ENCODE data around the gene CXCR1. TPM values are rescaled to one million over a fixed set of nuclear protein-coding genes. Genes with fewer than 3 reads are reported as not detected.

Gene CXCR1
- total RNA-seq, 1 experiment from 2014 or later, result not detected

Other genes starting within 250 kb of the CXCR1 start
- gene TNS1, start 164.0 kb downstream of the CXCR1 start, total RNA-seq (2014; rRNA removed; shearing (Covaris generic)), result 3.1 and 3.8 TPM in 2 replicates
- gene RUFY4, start 97.7 kb downstream of the CXCR1 start, total RNA-seq (2014; rRNA removed; shearing (Covaris generic)), result not detected in 2 replicates
- gene CXCR2, start 40.9 kb downstream of the CXCR1 start, total RNA-seq (2014; rRNA removed; shearing (Covaris generic)), result not detected in 2 replicates
- gene ARPC2, start 50.2 kb upstream of the CXCR1 start, total RNA-seq (2014; rRNA removed; shearing (Covaris generic)), result 146 and 167 TPM in 2 replicates
- 0.11 TPM in 1 of 2 replicates, not detected in the other for gene GPBAR1, start 94.1 kb upstream of the CXCR1 start, total RNA-seq (2014; rRNA removed; shearing (Covaris generic))
- 139 and 141 TPM in 2 replicates for gene AAMP, start 103.2 kb upstream of the CXCR1 start, total RNA-seq (2014; rRNA removed; shearing (Covaris generic))
- gene PNKD, start 103.6 kb upstream of the CXCR1 start, total RNA-seq (2014; rRNA removed; shearing (Covaris generic)), result 46.5 and 61.3 TPM in 2 replicates
- gene TMBIM1, start 125.5 kb upstream of the CXCR1 start, total RNA-seq (2014; rRNA removed; shearing (Covaris generic)), result 34.1 and 35.6 TPM in 2 replicates
- gene CATIP, start 189.9 kb upstream of the CXCR1 start, total RNA-seq (2014; rRNA removed; shearing (Covaris generic)), result 0.76 TPM in 1 of 2 replicates, not detected in the other
- gene SLC11A1, start 215.3 kb upstream of the CXCR1 start, total RNA-seq (2014; rRNA removed; shearing (Covaris generic)), result not detected in 2 replicates
- gene CTDSP1, start 232.9 kb upstream of the CXCR1 start, total RNA-seq (2014; rRNA removed; shearing (Covaris generic)), result 25.4 and 29.9 TPM in 2 replicates